ENCODE data around the gene GALNT18.

- TF ChIP-seq CTCF (conservative IDR thresholded peaks at IDR 0.05; ENCODE audit: low read length) (no peak), EZH2phosphoT487 (IDR thresholded peaks at IDR 0.05; ENCODE audit: borderline replicate concordance, low read depth, low read length) (no peak)
Measured at GRCh38 chr11:11537372-11537771, 84.4 kb downstream of the GALNT18 start.

Data from OCI-LY7 (cell line).